K562 (cell line): ENCODE results near the gene GALNS. TPM values are rescaled to one million over a fixed set of nuclear protein-coding genes. Genes with fewer than 3 reads are reported as not detected.
A peak's percentile ranks its signal among the peaks of the same experiment; 100 is the strongest.

Experiments
- BCL6 ChIP-seq: fragments of 250-450 bp; sonication (Bioruptor Pico); IDR thresholded peaks from 2 replicates; pipeline ENCODE4 v1.4.0; 2020
- CSDE1 ChIP-seq, 2 experiments: fragments of 450-650 bp; IDR thresholded peaks; 2 replicates each; pipeline ENCODE4 v1.6.1; 2016; ENCODE audit warnings: mild to moderate bottlenecking in 1 of 2
- DNMT1 ChIP-seq: fragments of 450-650 bp; IDR thresholded peaks from 2 replicates; pipeline ENCODE4 v1.6.1; 2016; ENCODE audit warnings: antibody characterized with exemption, mild to moderate bottlenecking
- EP400 ChIP-seq: fragments of 450-650 bp; IDR thresholded peaks from 2 replicates; pipeline ENCODE4 v1.6.1; 2017; ENCODE audit warnings: antibody characterized with exemption, mild to moderate bottlenecking, moderate library complexity
- FIP1L1 ChIP-seq: fragments of 200-400 bp; formaldehyde crosslinking; IDR thresholded peaks from 2 replicates; pipeline ENCODE4 v1.6.1; 2018; ENCODE audit warnings: mild to moderate bottlenecking, low read depth, low read length; ENCODE audit not compliant: poor library complexity, severe bottlenecking
- FOXP1 ChIP-seq: sonication (generic); formaldehyde crosslinking; IDR thresholded peaks from 2 replicates; pipeline ENCODE4 v1.8.0; 2022; ENCODE audit warnings: mild to moderate bottlenecking, missing genetic modification reagents
- HMG20A ChIP-seq: fragments of 450-650 bp; formaldehyde crosslinking; conservative IDR thresholded peaks from 2 replicates; pipeline ENCODE4 v1.4.0; 2020; ENCODE audit warnings: mild to moderate bottlenecking, mixed read lengths
- IRF2 ChIP-seq: sonication (generic); formaldehyde crosslinking; IDR thresholded peaks from 2 replicates; pipeline ENCODE4 v1.8.1; 2022; ENCODE audit warnings: mild to moderate bottlenecking, missing genetic modification reagents
- POLR2B ChIP-seq: fragments of 450-650 bp; IDR thresholded peaks from 2 replicates; pipeline ENCODE4 v1.6.1; 2018; ENCODE audit warnings: low read depth; ENCODE audit not compliant: partially characterized antibody
- PTRF ChIP-seq: fragments of 450-650 bp; IDR thresholded peaks from 2 replicates; pipeline ENCODE4 v1.6.1; 2016; ENCODE audit warnings: mild to moderate bottlenecking, missing genetic modification characterization, missing compliant biosample characterization
- RB1 ChIP-seq: fragments of 450-650 bp; IDR thresholded peaks from 2 replicates; pipeline ENCODE4 v1.6.1; 2017; ENCODE audit warnings: low read depth, mild to moderate bottlenecking
- RBFOX2 ChIP-seq: fragments of 200-400 bp; formaldehyde crosslinking; IDR thresholded peaks from 2 replicates; pipeline ENCODE4 v1.6.1; 2017; ENCODE audit warnings: low read depth, mild to moderate bottlenecking, low read length, moderate library complexity
- RBM25 ChIP-seq: fragments of 200-400 bp; formaldehyde crosslinking; IDR thresholded peaks from 2 replicates; pipeline ENCODE4 v1.6.1; 2018; ENCODE audit warnings: low read length, low read depth, moderate library complexity; ENCODE audit not compliant: severe bottlenecking
- STAT5B ChIP-seq: fragments of 250-450 bp; sonication (Bioruptor Pico); IDR thresholded peaks from 2 replicates; pipeline ENCODE4 v1.8.0; 2021; ENCODE audit warnings: mild to moderate bottlenecking, inconsistent platforms
- SUPT5H ChIP-seq: fragments of 450-650 bp; IDR thresholded peaks from 2 replicates; pipeline ENCODE4 v1.6.1; 2016
- TBL1XR1 ChIP-seq, 2 experiments: IDR thresholded peaks; 2 replicates each; pipeline ENCODE4 v1.6.1; 2012; ENCODE audit warnings: improper control_type of control experiment in 2 of 2, low read length in 2 of 2, mild to moderate bottlenecking in 1 of 2
- TCFL5 ChIP-seq: fragments of 250-450 bp; sonication (Bioruptor Pico); conservative IDR thresholded peaks from 2 replicates; pipeline ENCODE4 v1.6.1; 2021; ENCODE audit warnings: mild to moderate bottlenecking, moderate library complexity, matching md5 sums
- YY1 ChIP-seq, 3 experiments: IDR thresholded peaks; 2 replicates each; pipeline ENCODE4 v1.6.1; 2011; ENCODE audit warnings: low read length in 2 of 3, mild to moderate bottlenecking in 2 of 3, moderate library complexity in 2 of 3, borderline replicate concordance in 1 of 3, control low read depth in 1 of 3, low read depth in 1 of 3; ENCODE audit not compliant: insufficient read depth in 3 of 3, insufficient replicate concordance in 2 of 3, control insufficient read depth in 1 of 3, insufficient read length in 1 of 3; ENCODE audit errors: extremely low read depth in 1 of 3
- ZC3H11A ChIP-seq: IDR thresholded peaks from 2 replicates; pipeline ENCODE4 v1.6.1; 2012; ENCODE audit warnings: low read depth, low read length, improper control_type of control experiment
- ZNF668 ChIP-seq: fragments of 250-450 bp; sonication (Bioruptor Pico); IDR thresholded peaks from 2 replicates; pipeline ENCODE4 v1.8.0; 2022; ENCODE audit warnings: mild to moderate bottlenecking, inconsistent platforms
- polyA plus RNA-seq, 8 experiments: library from polyadenylated mRNA; depleted of rRNA in 4 of 8; stranded (reverse) in 5 of 8; unstranded in 3 of 8; fragments of >200 nt; fragmentation: Nextera tagmentation in 2 of 8; fragmentation: Illumina TruSeq in 1 of 8; extraction: Ambion mirVana in 2 of 8; extraction: Trizol in 1 of 8; gene quantifications; 2 replicates each; pipeline versions ENCODE4 v1.2.1 to v1.2.3, GENCODE V29; 2011 to 2014; ENCODE audit warnings: inconsistent platforms in 1 of 8, missing spikeins in 1 of 8
- total RNA-seq, 7 experiments: library from RNA; depleted of rRNA in 6 of 7; stranded (reverse); fragments of >200 nt in 6 of 7; fragmentation: Illumina TruSeq in 2 of 7; extraction: Trizol in 2 of 7; gene quantifications; 2 replicates each; pipeline versions ENCODE4 v1.2.1 to v1.2.3, GENCODE V29; 2011 to 2021; ENCODE audit warnings: low replicate concordance in 1 of 7
- TF ChIP-seq, protein P1 (sequence below): fragments of 250-450 bp; sonication (Bioruptor Pico); IDR thresholded peaks from 2 replicates; pipeline ENCODE4 v1.8.0; 2021; ENCODE audit warnings: borderline replicate concordance, mild to moderate bottlenecking, moderate library complexity; ENCODE audit not compliant: poor library complexity, severe bottlenecking
- TF ChIP-seq, protein P2 (sequence below): fragments of 250-450 bp; sonication (Bioruptor Pico); IDR thresholded peaks from 2 replicates; pipeline ENCODE4 v1.8.0; 2022; ENCODE audit warnings: moderate library complexity, mild to moderate bottlenecking, inconsistent platforms

Gene GALNS
- total and polyA plus RNA-seq, 9 of the 15 experiments (the other 6 are each of a cell fraction or from before 2014, with no cell fraction given), result 0.38 to 13.2 (median 4.3) TPM

DNA sequence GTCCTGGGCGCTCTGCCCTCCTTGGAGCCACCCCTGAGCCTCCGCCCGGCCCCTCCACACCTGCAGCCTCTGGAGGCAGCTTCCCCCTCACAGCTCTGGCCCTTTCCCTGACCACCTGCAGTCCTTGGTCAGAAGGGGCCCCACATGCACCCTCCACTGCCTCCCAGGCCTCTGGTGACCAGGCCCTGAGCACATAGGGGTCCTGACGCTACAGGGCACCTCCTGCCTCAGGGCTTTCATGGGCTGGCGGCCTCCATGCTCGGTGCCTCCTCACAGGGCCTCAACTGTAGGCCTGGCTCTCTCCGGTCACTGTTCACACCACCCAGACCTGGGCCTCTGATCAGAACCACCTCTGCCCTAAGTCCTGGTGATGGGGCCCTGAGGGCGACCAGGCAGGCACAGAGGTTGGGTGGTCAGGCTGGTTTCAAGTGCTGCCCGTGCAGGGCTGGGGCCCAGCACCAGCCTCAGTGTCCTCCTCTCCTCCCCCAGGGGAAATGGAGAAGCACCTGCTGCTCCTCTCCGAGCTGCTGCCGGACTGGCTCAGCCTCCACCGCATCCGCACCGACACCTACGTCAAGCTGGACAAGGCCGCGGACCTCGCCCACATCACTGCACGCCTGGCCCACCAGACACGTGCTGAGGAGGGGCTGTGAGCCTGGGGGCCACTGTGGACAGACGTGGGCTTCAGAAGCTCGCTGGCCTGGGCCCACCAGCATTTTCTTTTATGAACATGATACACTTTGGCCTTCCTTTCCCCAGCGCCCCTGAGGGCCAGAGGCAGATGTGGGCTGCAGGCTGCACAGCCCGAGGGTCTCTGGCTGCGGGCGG is 48.9 kb downstream of the GALNS start (continued):
- TF ChIP-seq FOXP1 (CRISPR knock-in tag) (no peak), ZC3H11A (no peak), YY1 (IDR thresholded peaks at IDR 0.05; ENCODE audit: borderline replicate concordance in 1 of 3, control insufficient read depth in 1 of 3, extremely low read depth in 1 of 3, insufficient read depth in 3 of 3, insufficient read length in 1 of 3, insufficient replicate concordance in 2 of 3, low read depth in 1 of 3, low read length in 2 of 3) (no peak), POLR2B (peak; percentile 44), SUPT5H (peak; percentile 21), STAT5B (CRISPR knock-in tag) (no peak), PTRF (no peak), ZNF668 (CRISPR knock-in tag) (no peak), DNMT1 (no peak), BCL6 (CRISPR knock-in tag) (no peak), CSDE1 (IDR thresholded peaks at IDR 0.05) (no peak), HMG20A (no peak), EP400 (no peak), RB1 (no peak), RBFOX2 (peak; percentile 74), IRF2 (CRISPR knock-in tag) (no peak), TCFL5 (CRISPR knock-in tag) (no peak), TBL1XR1 (IDR thresholded peaks at IDR 0.05; ENCODE audit: low read length in 2 of 2) (no peak), RBM25 (no peak), FIP1L1 (peak; percentile 35)
- TF ChIP-seq, protein P1, sequence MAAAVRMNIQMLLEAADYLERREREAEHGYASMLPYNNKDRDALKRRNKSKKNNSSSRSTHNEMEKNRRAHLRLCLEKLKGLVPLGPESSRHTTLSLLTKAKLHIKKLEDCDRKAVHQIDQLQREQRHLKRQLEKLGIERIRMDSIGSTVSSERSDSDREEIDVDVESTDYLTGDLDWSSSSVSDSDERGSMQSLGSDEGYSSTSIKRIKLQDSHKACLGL (CRISPR knock-in tag), result no peak
- TF ChIP-seq, protein P2, sequence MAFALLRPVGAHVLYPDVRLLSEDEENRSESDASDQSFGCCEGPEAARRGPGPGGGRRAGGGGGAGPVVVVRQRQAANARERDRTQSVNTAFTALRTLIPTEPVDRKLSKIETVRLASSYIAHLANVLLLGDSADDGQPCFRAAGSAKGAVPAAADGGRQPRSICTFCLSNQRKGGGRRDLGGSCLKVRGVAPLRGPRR, result no peak
